ENCODE measurements around the gene SYNGR4. TPM values are rescaled to one million over a fixed set of nuclear protein-coding genes. Genes with fewer than 3 reads are reported as not detected.
A peak's percentile ranks its signal among the peaks of the same experiment; 100 is the strongest.

Gene SYNGR4
- total and polyA plus RNA-seq, 2 experiments from 2014 or later: not detected

DNA sequence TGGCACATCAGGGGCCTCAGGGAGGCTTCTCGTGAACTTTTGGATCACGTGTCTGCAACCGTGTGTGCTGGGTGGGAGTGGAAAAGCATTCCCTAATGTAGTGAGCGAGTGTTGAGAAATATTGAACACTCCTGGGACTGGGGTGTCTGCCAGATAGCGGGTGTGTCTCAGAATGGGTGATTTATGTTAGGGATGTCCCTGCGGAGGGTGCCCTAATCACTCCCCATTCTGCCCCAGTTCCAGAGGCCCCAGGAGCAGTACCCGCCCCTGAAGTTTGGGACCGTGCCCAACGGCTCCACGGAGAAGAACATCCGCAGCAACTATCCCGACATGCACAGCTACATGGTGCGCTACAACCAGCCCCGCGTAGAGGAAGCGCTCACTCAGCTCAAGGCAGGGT, 57.4 kb downstream of the SYNGR4 start:
- Histone ChIP-seq H3K9ac (no peak overlapping the region), H3K9me3 (ENCODE audit: low read depth) (no peaks in the 10 kb centered on the region), H3K4me2 (ENCODE audit: unreplicated experiment) (no peak overlapping the region), H3K27ac (no peak overlapping the region), H3K4me1 (ENCODE audit: insufficient read depth) (0 out of 2 replicates have a peak, but pooled peaks cover 5% of the 10 kb centered on the region), H3K9me2 (ENCODE audit: insufficient read depth) (no peaks in the 10 kb centered on the region), H3K4me3 (no peak overlapping the region), H4K20me1 (ENCODE audit: insufficient read depth) (no peaks in the 10 kb centered on the region), H3K79me2 (ENCODE audit: insufficient read depth) (no peaks in the 10 kb centered on the region), H3K27me3 (replicated peaks; ENCODE audit: insufficient read depth) (no peaks in the 10 kb centered on the region), H3K36me3 (ENCODE audit: low read depth) (no peaks in the 10 kb centered on the region), H2AFZ (no peak overlapping the region), H3F3A (ENCODE audit: insufficient read depth) (no peaks in the 10 kb centered on the region)
- in situ Hi-C loops (cut with MboI): no loop called here
- no peak for TF ChIP-seq EZH2phosphoT487 (IDR thresholded peaks at IDR 0.05; ENCODE audit: insufficient read depth, low read depth)
- 52 to 59% methylated on average over 15 to 16 of the region's 16 CpGs for WGBS, 2 experiments (ENCODE audit: low coverage in 1 of 2, low lambda C conversion rate in 2 of 2, missing lambda C conversion rate in 2 of 2)
- peak; percentile 45 for DNase-seq

DNA sequence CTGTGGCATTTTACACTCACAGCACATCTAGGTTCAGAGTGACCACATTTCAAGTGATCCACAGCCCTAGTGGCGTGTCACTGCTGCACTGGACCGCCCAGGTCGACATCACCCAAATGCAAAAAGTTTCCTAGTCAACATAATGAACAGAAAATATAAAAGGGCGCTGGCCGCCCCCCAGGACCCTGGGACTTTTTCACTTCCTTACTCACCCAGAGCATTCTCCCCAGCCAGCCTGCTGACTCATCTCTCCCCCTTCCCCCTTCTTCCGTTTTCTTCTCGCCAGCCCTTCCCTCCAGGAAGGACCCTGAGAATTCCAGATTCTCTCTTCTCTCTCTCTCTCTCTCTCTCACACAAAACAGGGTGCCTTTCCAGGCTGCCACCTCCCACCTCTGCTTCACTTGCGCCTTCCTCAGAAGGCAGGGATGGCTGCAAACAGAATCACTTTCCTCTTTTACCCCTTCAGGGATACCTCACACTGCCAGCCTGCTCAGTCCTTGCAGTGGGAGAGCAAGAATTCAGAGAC, 60.6 kb downstream of the SYNGR4 start:
- H3K9me2 ChIP-seq (ENCODE audit: insufficient read depth): no peaks in the 10 kb centered on the region
- H3K9me3 ChIP-seq (ENCODE audit: low read depth): no peaks in the 10 kb centered on the region
- no peaks in the 10 kb centered on the region for H3F3A ChIP-seq (ENCODE audit: insufficient read depth)
- H3K27ac ChIP-seq: no peak overlapping the region
- peak overlapping the region; percentile 36 for H3K4me2 ChIP-seq (ENCODE audit: unreplicated experiment)
- WGBS, 2 experiments (ENCODE audit: low coverage in 1 of 2, low lambda C conversion rate in 2 of 2, missing lambda C conversion rate in 2 of 2): 58 to 70% methylated on average over 8 of the region's 8 CpGs
- H3K4me3 ChIP-seq: no peak overlapping the region
- 0 out of 2 replicates have a peak, but pooled peaks cover 5% of the 10 kb centered on the region for H3K4me1 ChIP-seq (ENCODE audit: insufficient read depth)
- peak; percentile 49 for DNase-seq
- no peaks in the 10 kb centered on the region for H3K79me2 ChIP-seq (ENCODE audit: insufficient read depth)
- H2AFZ ChIP-seq: peak overlapping the region; percentile 66
- no peaks in the 10 kb centered on the region for H3K36me3 ChIP-seq (ENCODE audit: low read depth)
- H3K27me3 ChIP-seq (replicated peaks; ENCODE audit: insufficient read depth): no peaks in the 10 kb centered on the region
- no peaks in the 10 kb centered on the region for H4K20me1 ChIP-seq (ENCODE audit: insufficient read depth)
- no peak for TF ChIP-seq EZH2 (IDR thresholded peaks at IDR 0.05; ENCODE audit: insufficient read depth, poor library complexity, severe bottlenecking)
- TF ChIP-seq EZH2phosphoT487 (IDR thresholded peaks at IDR 0.05; ENCODE audit: insufficient read depth, low read depth): no peak
- in situ Hi-C loops (cut with MboI): no loop called here
- no peak overlapping the region for H3K9ac ChIP-seq

Other genes starting within 250 kb of the SYNGR4 start
- 9.3 and 10.6 TPM in 2 replicates for gene LIG1, start 194.0 kb upstream of the SYNGR4 start, total RNA-seq (2014; rRNA removed; shearing (Covaris generic))
- gene LIG1, start 194.0 kb upstream of the SYNGR4 start, polyA plus RNA-seq (2016; fragmentation: Nextera tagmentation; extraction: Ambion mirVana): 14.5 and 17.9 TPM in 2 replicates
- gene ZSWIM9, start 193.7 kb upstream of the SYNGR4 start, total RNA-seq (2014; rRNA removed; shearing (Covaris generic)): 4.3 and 6.6 TPM in 2 replicates
- gene ZSWIM9, start 193.7 kb upstream of the SYNGR4 start, polyA plus RNA-seq (2016; fragmentation: Nextera tagmentation; extraction: Ambion mirVana): 0.88 and 1.2 TPM in 2 replicates
- gene CARD8, start 108.5 kb upstream of the SYNGR4 start, total RNA-seq (2014; rRNA removed; shearing (Covaris generic)): 12.9 and 24.2 TPM in 2 replicates
- gene CARD8, start 108.5 kb upstream of the SYNGR4 start, polyA plus RNA-seq (2016; fragmentation: Nextera tagmentation; extraction: Ambion mirVana): 6.3 and 6.6 TPM in 2 replicates
- 0.13 and 0.22 TPM in 2 replicates for gene ZNF114, start 94.3 kb upstream of the SYNGR4 start, total RNA-seq (2014; rRNA removed; shearing (Covaris generic))
- not detected in 2 replicates for gene ZNF114, start 94.3 kb upstream of the SYNGR4 start, polyA plus RNA-seq (2016; fragmentation: Nextera tagmentation; extraction: Ambion mirVana)
- gene EMP3, start 38.8 kb upstream of the SYNGR4 start, total RNA-seq (2014; rRNA removed; shearing (Covaris generic)): 165 and 196 TPM in 2 replicates
- gene EMP3, start 38.8 kb upstream of the SYNGR4 start, polyA plus RNA-seq (2016; fragmentation: Nextera tagmentation; extraction: Ambion mirVana): 716 and 742 TPM in 2 replicates
- 7.6 and 27.1 TPM in 2 replicates for gene TMEM143, start 427 bp upstream of the SYNGR4 start, total RNA-seq (2014; rRNA removed; shearing (Covaris generic))
- gene TMEM143, start 427 bp upstream of the SYNGR4 start, polyA plus RNA-seq (2016; fragmentation: Nextera tagmentation; extraction: Ambion mirVana): 8.6 and 9.9 TPM in 2 replicates
- 126 and 170 TPM in 2 replicates for gene KDELR1, start 27.2 kb downstream of the SYNGR4 start, total RNA-seq (2014; rRNA removed; shearing (Covaris generic))
- gene KDELR1, start 27.2 kb downstream of the SYNGR4 start, polyA plus RNA-seq (2016; fragmentation: Nextera tagmentation; extraction: Ambion mirVana): 231 and 242 TPM in 2 replicates
- 0.54 and 0.76 TPM in 2 replicates for gene GRIN2D, start 29.3 kb downstream of the SYNGR4 start, total RNA-seq (2014; rRNA removed; shearing (Covaris generic))
- 0.10 and 0.22 TPM in 2 replicates for gene GRIN2D, start 29.3 kb downstream of the SYNGR4 start, polyA plus RNA-seq (2016; fragmentation: Nextera tagmentation; extraction: Ambion mirVana)
- gene GRWD1, start 81.6 kb downstream of the SYNGR4 start, total RNA-seq (2014; rRNA removed; shearing (Covaris generic)): 36.6 and 38.7 TPM in 2 replicates
- 34.1 and 41.5 TPM in 2 replicates for gene GRWD1, start 81.6 kb downstream of the SYNGR4 start, polyA plus RNA-seq (2016; fragmentation: Nextera tagmentation; extraction: Ambion mirVana)
- 0.97 and 1.1 TPM in 2 replicates for gene KCNJ14, start 91.2 kb downstream of the SYNGR4 start, total RNA-seq (2014; rRNA removed; shearing (Covaris generic))
- gene KCNJ14, start 91.2 kb downstream of the SYNGR4 start, polyA plus RNA-seq (2016; fragmentation: Nextera tagmentation; extraction: Ambion mirVana): 0.47 and 0.48 TPM in 2 replicates
- gene CYTH2, start 105.0 kb downstream of the SYNGR4 start, total RNA-seq (2014; rRNA removed; shearing (Covaris generic)): 80.7 and 86.0 TPM in 2 replicates
- 40.9 and 41.6 TPM in 2 replicates for gene CYTH2, start 105.0 kb downstream of the SYNGR4 start, polyA plus RNA-seq (2016; fragmentation: Nextera tagmentation; extraction: Ambion mirVana)
- gene LMTK3, start 147.5 kb downstream of the SYNGR4 start, total RNA-seq (2014; rRNA removed; shearing (Covaris generic)): 0.22 TPM in 1 of 2 replicates, not detected in the other
- not detected in 2 replicates for gene LMTK3, start 147.5 kb downstream of the SYNGR4 start, polyA plus RNA-seq (2016; fragmentation: Nextera tagmentation; extraction: Ambion mirVana)
- gene SULT2B1, start 187.8 kb downstream of the SYNGR4 start, total RNA-seq (2014; rRNA removed; shearing (Covaris generic)): not detected in 2 replicates
- not detected in 2 replicates for gene SULT2B1, start 187.8 kb downstream of the SYNGR4 start, polyA plus RNA-seq (2016; fragmentation: Nextera tagmentation; extraction: Ambion mirVana)
- gene SPACA4, start 242.4 kb downstream of the SYNGR4 start, total RNA-seq (2014; rRNA removed; shearing (Covaris generic)): not detected in 2 replicates
- gene SPACA4, start 242.4 kb downstream of the SYNGR4 start, polyA plus RNA-seq (2016; fragmentation: Nextera tagmentation; extraction: Ambion mirVana): not detected in 2 replicates